PFSK-1 (cell line): Measurements from ENCODE around the gene SLC22A23.

ENCODE experiments used
- FOXP2 ChIP-seq: optimal IDR thresholded peaks from 2 replicates; pipeline ENCODE3; 2011; ENCODE audit warnings: borderline replicate concordance, control low read depth, inconsistent platforms; ENCODE audit not compliant: insufficient read depth; ENCODE audit errors: extremely low read length, extremely low read depth
- POLR2AphosphoS5 ChIP-seq: IDR thresholded peaks from 2 replicates; pipeline ENCODE4 v1.6.1; 2012; ENCODE audit warnings: low read depth, mild to moderate bottlenecking, control low read depth, low read length, moderate library complexity
- REST ChIP-seq, 2 experiments: IDR thresholded peaks; 2 replicates each; pipeline versions ENCODE4 v1.6.1 to v1.8.0; 2011 to 2012; ENCODE audit warnings: low read depth in 2 of 2, low read length in 2 of 2, control low read depth in 1 of 2, inconsistent platforms in 1 of 2, mild to moderate bottlenecking in 1 of 2, moderate library complexity in 1 of 2; ENCODE audit not compliant: insufficient read depth in 1 of 2
- SIN3A ChIP-seq: IDR thresholded peaks from 2 replicates; pipeline ENCODE4 v1.6.1; 2012; ENCODE audit warnings: mild to moderate bottlenecking, low read length, moderate library complexity, borderline replicate concordance; ENCODE audit not compliant: insufficient read depth
- TAF1 ChIP-seq: IDR thresholded peaks from 2 replicates; pipeline ENCODE4 v1.6.1; 2012; ENCODE audit warnings: low read length, control low read depth, borderline replicate concordance; ENCODE audit not compliant: insufficient read depth

The SLC22A23 gene

GRCh38 chr6:3484946-3485345 lies 28.1 kb upstream of the SLC22A23 start:
- TF ChIP-seq REST (IDR thresholded peaks at IDR 0.05; ENCODE audit: insufficient read depth in 1 of 2, low read depth in 2 of 2, low read length in 2 of 2) (no peak), FOXP2 (no peak), TAF1 (no peak), POLR2AphosphoS5 (no peak), SIN3A (no peak)

- TF ChIP-seq TAF1 (no peak), POLR2AphosphoS5 (no peak), SIN3A (no peak), REST (IDR thresholded peaks at IDR 0.05; ENCODE audit: insufficient read depth in 1 of 2, low read depth in 2 of 2, low read length in 2 of 2) (no peak), FOXP2 (no peak)
Measured at GRCh38 chr6:3484192-3484591, 27.3 kb upstream of the SLC22A23 start.

GRCh38 chr6:3483675-3484074 lies 26.8 kb upstream of the SLC22A23 start:
- TF ChIP-seq POLR2AphosphoS5 (no peak), REST (IDR thresholded peaks at IDR 0.05; ENCODE audit: insufficient read depth in 1 of 2, low read depth in 2 of 2, low read length in 2 of 2) (no peak), TAF1 (no peak), FOXP2 (no peak), SIN3A (no peak)

- no peak for TF ChIP-seq REST (IDR thresholded peaks at IDR 0.05; ENCODE audit: insufficient read depth in 1 of 2, low read depth in 2 of 2, low read length in 2 of 2)
- TF ChIP-seq FOXP2, result no peak
- TF ChIP-seq POLR2AphosphoS5, result no peak
- TF ChIP-seq TAF1, result no peak
- TF ChIP-seq SIN3A, result no peak
Measured at GRCh38 chr6:3482869-3483268, 26.0 kb upstream of the SLC22A23 start.

- TF ChIP-seq TAF1 (no peak), REST (IDR thresholded peaks at IDR 0.05; ENCODE audit: insufficient read depth in 1 of 2, low read depth in 2 of 2, low read length in 2 of 2) (no peak), FOXP2 (no peak), POLR2AphosphoS5 (no peak), SIN3A (no peak)
Measured at GRCh38 chr6:3481640-3482039, 24.8 kb upstream of the SLC22A23 start.
